ENCODE measurements around the gene SS18L1. TPM values are rescaled to one million over a fixed set of nuclear protein-coding genes. Genes with fewer than 3 reads are reported as not detected.

Gene SS18L1
- total RNA-seq, 2 experiments from 2014 or later: 17.0 to 17.7 TPM

DNA sequence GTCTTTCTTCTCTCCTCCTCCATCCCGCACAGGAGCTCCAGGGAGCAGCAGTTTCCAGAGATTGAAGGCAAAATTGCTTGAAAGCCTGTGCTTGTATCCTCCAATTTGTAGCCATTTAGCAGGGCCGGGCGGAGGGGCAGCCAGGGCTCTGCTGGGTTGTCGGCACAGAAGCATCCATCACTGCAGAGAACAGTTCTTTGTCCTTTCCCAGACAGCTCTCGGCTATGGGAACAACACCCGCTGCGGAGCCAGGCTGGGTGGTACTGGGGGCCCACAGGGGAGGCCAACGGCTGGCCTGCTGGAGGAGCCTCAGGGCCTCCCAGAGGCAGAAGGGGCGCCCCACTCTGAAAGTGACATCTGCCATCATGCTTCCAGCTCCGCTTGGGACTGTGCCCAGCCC, 68.7 kb downstream of the SS18L1 start:
- POLR2A ChIA-PET: no interaction called here
- no TSS peak for BruUV-seq (replicated peaks)

GRCh38 chr20:62214067-62214466, 70.5 kb downstream of the SS18L1 start:
- intact Hi-C loops (cut with micrococcal nuclease; ENCODE audit: unreplicated experiment): no loop called here
- ChIA-PET POLR2A (no interaction called here), CTCF (ENCODE audit: unreplicated experiment) (no interaction called here)
- BruUV-seq (replicated peaks): no TSS peak
- H3K79me2 ChIP-seq (ENCODE audit: insufficient read depth, low read depth, low read length): no peaks in the 10 kb centered on the region
- no peak for TF ChIP-seq EZH2phosphoT487 (IDR thresholded peaks at IDR 0.05; ENCODE audit: borderline replicate concordance, low read depth, low read length)
- TF ChIP-seq, protein P1, sequence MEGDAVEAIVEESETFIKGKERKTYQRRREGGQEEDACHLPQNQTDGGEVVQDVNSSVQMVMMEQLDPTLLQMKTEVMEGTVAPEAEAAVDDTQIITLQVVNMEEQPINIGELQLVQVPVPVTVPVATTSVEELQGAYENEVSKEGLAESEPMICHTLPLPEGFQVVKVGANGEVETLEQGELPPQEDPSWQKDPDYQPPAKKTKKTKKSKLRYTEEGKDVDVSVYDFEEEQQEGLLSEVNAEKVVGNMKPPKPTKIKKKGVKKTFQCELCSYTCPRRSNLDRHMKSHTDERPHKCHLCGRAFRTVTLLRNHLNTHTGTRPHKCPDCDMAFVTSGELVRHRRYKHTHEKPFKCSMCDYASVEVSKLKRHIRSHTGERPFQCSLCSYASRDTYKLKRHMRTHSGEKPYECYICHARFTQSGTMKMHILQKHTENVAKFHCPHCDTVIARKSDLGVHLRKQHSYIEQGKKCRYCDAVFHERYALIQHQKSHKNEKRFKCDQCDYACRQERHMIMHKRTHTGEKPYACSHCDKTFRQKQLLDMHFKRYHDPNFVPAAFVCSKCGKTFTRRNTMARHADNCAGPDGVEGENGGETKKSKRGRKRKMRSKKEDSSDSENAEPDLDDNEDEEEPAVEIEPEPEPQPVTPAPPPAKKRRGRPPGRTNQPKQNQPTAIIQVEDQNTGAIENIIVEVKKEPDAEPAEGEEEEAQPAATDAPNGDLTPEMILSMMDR (conservative IDR thresholded peaks at IDR 0.05; ENCODE audit: low read length): no peak
- no peaks in the 10 kb centered on the region for H3K9me2 ChIP-seq (ENCODE audit: insufficient read depth, low read length)
- H3K9me3 ChIP-seq (ENCODE audit: low read length): no peaks in the 10 kb centered on the region
- no peak overlapping the region for H2AFZ ChIP-seq (ENCODE audit: low read length)
- no peak overlapping the region for H3K4me3 ChIP-seq (ENCODE audit: low read depth, low read length, poor library complexity, severe bottlenecking)
- H3K4me1 ChIP-seq (ENCODE audit: insufficient read depth, low read length, poor library complexity, severe bottlenecking): peaks cover 24% of the 10 kb centered on the region
- H3K4me2 ChIP-seq (ENCODE audit: low read length): no peak overlapping the region
- H3K27ac ChIP-seq (ENCODE audit: low read depth, low read length, poor library complexity, severe bottlenecking): no peak overlapping the region
- no peak for DNase-seq (ENCODE audit: low spot score)
- H4K20me1 ChIP-seq (ENCODE audit: insufficient read depth, low read length): no peaks in the 10 kb centered on the region; the same call in 1 of the 2 replicates
- no peaks in the 10 kb centered on the region for H3K36me3 ChIP-seq (ENCODE audit: insufficient read depth, low read length)

More for the DNA sequence above, 68.7 kb downstream of the SS18L1 start:
- Histone ChIP-seq H3K4me2 (ENCODE audit: low read length) (no peak overlapping the region), H4K20me1 (ENCODE audit: insufficient read depth, low read length) (no peaks in the 10 kb centered on the region; the same call in 1 of the 2 replicates), H3K27ac (ENCODE audit: low read depth, low read length, poor library complexity, severe bottlenecking) (no peak overlapping the region), H3K9me3 (ENCODE audit: low read length) (no peaks in the 10 kb centered on the region), H3K36me3 (ENCODE audit: insufficient read depth, low read length) (no peaks in the 10 kb centered on the region), H3K9me2 (ENCODE audit: insufficient read depth, low read length) (no peaks in the 10 kb centered on the region), H3K4me1 (ENCODE audit: insufficient read depth, low read length, poor library complexity, severe bottlenecking) (peaks cover 17% of the 10 kb centered on the region), H3K79me2 (ENCODE audit: insufficient read depth, low read depth, low read length) (no peaks in the 10 kb centered on the region), H3K4me3 (ENCODE audit: low read depth, low read length, poor library complexity, severe bottlenecking) (no peak overlapping the region), H2AFZ (ENCODE audit: low read length) (no peak overlapping the region)
- TF ChIP-seq EZH2phosphoT487 (IDR thresholded peaks at IDR 0.05; ENCODE audit: borderline replicate concordance, low read depth, low read length): no peak
- TF ChIP-seq, protein P1 (conservative IDR thresholded peaks at IDR 0.05; ENCODE audit: low read length): no peak
- no peak for DNase-seq (ENCODE audit: low spot score)
- intact Hi-C loops (cut with micrococcal nuclease; ENCODE audit: unreplicated experiment): no loop called here
- CTCF ChIA-PET (ENCODE audit: unreplicated experiment): no interaction called here

DNA sequence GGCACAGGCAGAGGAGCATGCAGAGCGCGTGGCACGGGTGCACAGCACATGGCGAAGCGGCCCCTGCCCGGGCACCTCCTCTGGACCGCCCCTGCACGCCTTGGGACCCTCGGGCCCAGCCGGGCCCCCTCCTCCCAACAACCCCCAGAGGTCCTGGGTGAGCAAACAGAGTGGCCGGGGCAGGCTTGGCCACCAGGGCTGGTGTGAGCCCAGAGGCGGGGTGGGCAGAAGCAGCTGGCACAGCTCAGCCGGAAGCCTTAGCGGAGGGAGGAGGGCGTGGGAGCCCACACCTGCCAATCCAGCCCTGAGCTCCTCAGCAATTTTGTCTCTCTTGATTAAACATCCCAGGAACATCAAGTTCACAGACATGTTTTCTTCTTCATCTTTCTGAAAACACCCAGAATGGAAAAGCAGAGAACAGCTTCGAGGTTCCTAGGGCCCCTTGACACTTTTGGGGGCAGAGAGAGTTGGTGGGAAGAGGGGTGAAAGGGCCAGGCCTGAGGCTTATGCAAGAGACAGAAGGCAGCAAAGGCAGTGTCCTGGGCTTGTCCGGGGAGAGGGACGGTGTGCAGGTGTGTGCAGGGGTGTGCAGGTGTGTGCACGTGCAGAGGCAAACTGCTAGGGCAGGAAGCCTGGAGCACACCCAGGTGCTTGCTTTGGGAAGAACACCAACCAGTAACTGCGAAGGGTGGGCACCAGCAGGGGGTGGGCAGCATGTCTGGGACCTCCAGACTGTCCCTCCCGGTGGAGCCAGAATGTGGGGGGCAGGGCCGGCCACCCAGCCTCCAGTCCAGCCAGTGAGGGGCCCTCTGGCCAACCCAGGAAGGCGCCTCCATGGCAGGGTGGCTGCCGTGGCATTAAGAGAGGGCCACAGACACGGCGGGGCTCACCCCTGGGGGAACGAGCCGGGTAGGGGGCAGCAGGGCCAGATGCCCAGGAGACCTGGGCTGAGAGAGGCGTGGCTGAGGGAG, 71.7 kb downstream of the SS18L1 start:
- intact Hi-C loops (cut with micrococcal nuclease; ENCODE audit: unreplicated experiment): no loop called here
- H3K4me2 ChIP-seq (ENCODE audit: low read length): no peak overlapping the region
- TF ChIP-seq, protein P1 (conservative IDR thresholded peaks at IDR 0.05; ENCODE audit: low read length): no peak
- TF ChIP-seq EZH2phosphoT487 (IDR thresholded peaks at IDR 0.05; ENCODE audit: borderline replicate concordance, low read depth, low read length): no peak

More for the DNA sequence above, 71.7 kb downstream of the SS18L1 start:
- ChIA-PET POLR2A (no interaction called here), CTCF (ENCODE audit: unreplicated experiment) (interaction anchor here (0.6 kb wide), 1 partner anchor 815 kb away, joined by 3 read pairs; no protein-coding TSS in a partner anchor)
- Histone ChIP-seq H3K36me3 (ENCODE audit: insufficient read depth, low read length) (no peaks in the 10 kb centered on the region), H4K20me1 (ENCODE audit: insufficient read depth, low read length) (no peaks in the 10 kb centered on the region), H2AFZ (ENCODE audit: low read length) (no peak overlapping the region), H3K9me3 (ENCODE audit: low read length) (no peaks in the 10 kb centered on the region), H3K27ac (ENCODE audit: low read depth, low read length, poor library complexity, severe bottlenecking) (no peak overlapping the region), H3K9me2 (ENCODE audit: insufficient read depth, low read length) (no peaks in the 10 kb centered on the region), H3K4me3 (ENCODE audit: low read depth, low read length, poor library complexity, severe bottlenecking) (no peak overlapping the region), H3K4me1 (ENCODE audit: insufficient read depth, low read length, poor library complexity, severe bottlenecking) (peaks cover 24% of the 10 kb centered on the region), H3K79me2 (ENCODE audit: insufficient read depth, low read depth, low read length) (no peaks in the 10 kb centered on the region)
- no peak for DNase-seq (ENCODE audit: low spot score)
- BruUV-seq (replicated peaks): no TSS peak

All from OCI-LY7 (cell line).